Ovary (tissue), 10 donors: ENCODE results near the gene EFHD1. TPM values are rescaled to one million over a fixed set of nuclear protein-coding genes. Genes with fewer than 3 reads are reported as not detected.

ENCODE experiments used
- DNase-seq, 5 donors: peaks; one replicate each; pipeline ENCODE4 v3.0.0-alpha.2; 2019 to 2020
- H3K27ac ChIP-seq, 2 donors: fragments of 200-600 bp; one replicate each; pipeline versions ENCODE4 v1.5.1 to v1.8.0; 2019 to 2022
- H3K27me3 ChIP-seq: fragments of 200-600 bp; one replicate; pipeline ENCODE4 v1.8.0; 2022
- H3K36me3 ChIP-seq: fragments of 200-600 bp; sonication (generic); one replicate; pipeline ENCODE4 v1.5.1; 2019
- H3K4me1 ChIP-seq: one replicate; pipeline ENCODE4 v1.8.1; 2013; ENCODE audit warnings: mild to moderate bottlenecking, moderate library complexity; ENCODE audit not compliant: insufficient read depth
- H3K4me3 ChIP-seq: fragments of 200-600 bp; sonication (generic); one replicate; pipeline ENCODE4 v1.5.1; 2017
- H3K9me3 ChIP-seq, 2 donors: fragments of 200-600 bp in 1 of 2; sonication (generic) in 1 of 2; one replicate each; pipeline versions ENCODE4 v1.5.1 to v1.8.1; 2013 to 2019; ENCODE audit warnings: mild to moderate bottlenecking in 1 of 2, moderate library complexity in 1 of 2
- CTCF ChIP-seq, 3 donors: fragments of 450-650 bp in 2 of 3; fragments of 200-600 bp in 1 of 3; IDR thresholded peaks; one replicate each; pipeline versions ENCODE4 v1.5.1 to v1.8.0; 2016 to 2022; ENCODE audit warnings: antibody characterized with exemption in 3 of 3, mild to moderate bottlenecking in 1 of 3
- EP300 ChIP-seq: sonication (generic); formaldehyde crosslinking; IDR thresholded peaks from one replicate; pipeline ENCODE4 v1.6.1; 2017; ENCODE audit warnings: antibody characterized with exemption
- POLR2A ChIP-seq: fragments of 450-650 bp; IDR thresholded peaks from one replicate; pipeline ENCODE4 v1.6.1; 2017; ENCODE audit warnings: antibody characterized with exemption, mild to moderate bottlenecking, moderate library complexity
- WGBS, 3 donors: extraction: QIAGEN DNeasy Blood & Tissue Kit in 1 of 3; methylation state at CpG; one replicate each; pipeline versions ENCODE4 v1.1.5 to v1.1.7; 2013 to 2017; 5-methylcytosine and 5-hydroxymethylcytosine counted together
- intact Hi-C, 4 donors: fragments of 100-400 bp; cut with DNase I; formaldehyde crosslinking; loops; one replicate each; pipeline versions ENCODE4 v1.11.0 to v1.15.1; 2022 to 2023
- long read RNA-seq, 3 donors: library from polyadenylated mRNA in 2 of 3; unstranded in 2 of 3; transcript quantifications; one replicate each; pipeline ENCODE4 v2.0.0 and lab custom pipeline, GENCODE V29; 2021 to 2026
- polyA plus RNA-seq, 2 donors: library from polyadenylated mRNA; stranded (reverse); fragments of 200-250 nt in 1 of 2; fragments of 350-450 nt in 1 of 2; fragmentation: Illumina TruSeq in 1 of 2; extraction: RNeasy Lipid Tissue Mini Kit (QIAGEN cat#74804) in 1 of 2; gene quantifications; one replicate each; pipeline ENCODE4 v1.2.3, GENCODE V29; 2013 to 2014
- total RNA-seq, 7 donors: library from RNA; depleted of rRNA in 2 of 7; stranded (reverse); fragments of >200 nt in 2 of 7; fragmentation: NEBNext Ultra II Directional in 3 of 7; extraction: Animal tissue kit (Norgen Biotek cat#: 25700) in 3 of 7; gene quantifications; one replicate each; pipeline versions ENCODE4 v1.1.0 to v1.2.4, GENCODE V29; 2016 to 2023
- donor health status: DM: no; HTN: no; CAD: no; lungs with moderate emphysema.
- donor health status: DM: no; HTN: no; CAD: no.
- donor health status: Bipolar disorder and iron deficiency.
- donor health status: DM: yes; HTN: yes; CAD: no.
- donor health status: DM: no; HTN: no; CAD: no.
- donor health status: DM: yes; HTN: yes; CAD: no.

EFHD1 gene
- total RNA-seq (10 to 100 TPM; 14.8 to 87.0 (median 46.8) TPM), polyA plus RNA-seq (100 to 1,000 TPM in 1 of 2 donors, 10 to 100 TPM in 1; 83.4 to 154 TPM)
- long read RNA-seq, donor 1, transcript EFHD1-204 (3 exons, 1,538 nt): major isoform, 9 of 21 reads
- long read RNA-seq, donor 1, partial matches to known transcripts: 12 of 21 reads
- long read RNA-seq, donor 1, other reads (novel, unspliced or antisense): 0 of 21 reads
- long read RNA-seq, donor 2, transcript EFHD1-201 (4 exons, 2,259 nt): major isoform, 5 of 6 reads
- long read RNA-seq, donor 2, partial matches to known transcripts: 0 of 6 reads
- long read RNA-seq, donor 2, other reads (novel, unspliced or antisense): 0 of 6 reads
- long read RNA-seq, donor 3, transcript EFHD1-201 (4 exons, 2,259 nt): major isoform, 100 of 112 reads
- long read RNA-seq, donor 3, transcript EFHD1-204 (3 exons, 1,538 nt): minor isoform, 5 of 112 reads
- long read RNA-seq, donor 3, partial matches to known transcripts: 6 of 112 reads
- long read RNA-seq, donor 3, other reads (novel, unspliced or antisense): 1 of 112 reads

GRCh38 chr2:232633413-232634205 is at the start of gene EFHD1:
EFHD1 (plus strand) TSS chr2:232633604; CDS start chr2:232633705, 101 bp downstream.
- Histone ChIP-seq H3K4me1 (peaks cover 4% of the 10 kb centered on the region), H3K4me3 (peak within 1 kb of the TSS; percentile 87), H3K27me3 (no peaks in the 10 kb centered on the region), H3K9me3 (no peaks in the 10 kb centered on the region), H3K36me3 (no peaks in the 10 kb centered on the region), H3K27ac (peak within 1 kb of the TSS; percentile 87 to 94)
- DNase-seq: peak; percentile 86 to 91 (median 88)
- no peak for TF ChIP-seq EP300
- TF ChIP-seq POLR2A: peak; percentile 58
- intact Hi-C loops: no loop called here
- WGBS, 3 donors: 1 to 2% (median 1%) methylated on average over 46 to 90 of the region's 90 CpGs

- Histone ChIP-seq H3K4me1 (no peaks in the 10 kb centered on the region), H3K27me3 (no peaks in the 10 kb centered on the region), H3K36me3 (no peaks in the 10 kb centered on the region), H3K27ac (no peak overlapping the region), H3K9me3 (no peaks in the 10 kb centered on the region), H3K4me3 (no peak overlapping the region)
- DNase-seq: no peak
- WGBS, 3 donors: 86 to 88% (median 87%) methylated on average over 6 of the region's 6 CpGs
- intact Hi-C loops: no loop called here
- no peak for TF ChIP-seq POLR2A
- TF ChIP-seq CTCF (IDR thresholded peaks at IDR 0.05): no peak
- no peak for TF ChIP-seq EP300
Measured at GRCh38 chr2:232584238-232584637, 49.2 kb upstream of the EFHD1 start.

GRCh38 chr2:232586943-232587505 is 46.4 kb upstream of the EFHD1 start:
- TF ChIP-seq POLR2A (no peak), EP300 (no peak), CTCF (IDR thresholded peaks at IDR 0.05) (no peak)
- Histone ChIP-seq H3K4me1 (no peaks in the 10 kb centered on the region), H3K27ac (no peak overlapping the region), H3K36me3 (no peaks in the 10 kb centered on the region), H3K27me3 (no peaks in the 10 kb centered on the region), H3K4me3 (no peak overlapping the region), H3K9me3 (no peaks in the 10 kb centered on the region)
- intact Hi-C loops: no loop called here
- no peak for DNase-seq
- 75 to 93% (median 78%) methylated on average over 5 of the region's 5 CpGs for WGBS, 3 donors

- H3K4me1 ChIP-seq: no peaks in the 10 kb centered on the region
- H3K27me3 ChIP-seq: no peaks in the 10 kb centered on the region
- intact Hi-C loops: no loop called here
- H3K4me3 ChIP-seq: no peak overlapping the region
- 71 to 78% (median 76%) methylated on average over 7 of the region's 7 CpGs for WGBS, 3 donors
- no peaks in the 10 kb centered on the region for H3K9me3 ChIP-seq
- DNase-seq: no peak
- TF ChIP-seq CTCF (IDR thresholded peaks at IDR 0.05) (no peak), POLR2A (no peak), EP300 (no peak)
- no peak overlapping the region for H3K27ac ChIP-seq
- H3K36me3 ChIP-seq: no peaks in the 10 kb centered on the region
Measured at GRCh38 chr2:232587512-232587911, 45.9 kb upstream of the EFHD1 start.
